GM23248 (cell line): ENCODE data around the gene SLC3A2.

Source experiments
- EZH2 ChIP-seq: fragments of 200-600 bp; sonication (generic); IDR thresholded peaks from 2 replicates; pipeline ENCODE4 v1.6.1; 2018; ENCODE audit warnings: antibody characterized with exemption, mild to moderate bottlenecking; ENCODE audit not compliant: insufficient read depth, poor library complexity, severe bottlenecking
- EZH2phosphoT487 ChIP-seq: fragments of 200-600 bp; sonication (generic); IDR thresholded peaks from 2 replicates; pipeline ENCODE4 v1.6.1; 2018; ENCODE audit warnings: antibody characterized with exemption, moderate library complexity, mild to moderate bottlenecking, low read depth; ENCODE audit not compliant: insufficient read depth

- TF ChIP-seq EZH2phosphoT487 (no peak), EZH2 (no peak)
Observed at GRCh38 chr11:62842171-62842741, 38.4 kb upstream of the SLC3A2 start.
